ENCODE measurements around the gene MARK2.

DNA sequence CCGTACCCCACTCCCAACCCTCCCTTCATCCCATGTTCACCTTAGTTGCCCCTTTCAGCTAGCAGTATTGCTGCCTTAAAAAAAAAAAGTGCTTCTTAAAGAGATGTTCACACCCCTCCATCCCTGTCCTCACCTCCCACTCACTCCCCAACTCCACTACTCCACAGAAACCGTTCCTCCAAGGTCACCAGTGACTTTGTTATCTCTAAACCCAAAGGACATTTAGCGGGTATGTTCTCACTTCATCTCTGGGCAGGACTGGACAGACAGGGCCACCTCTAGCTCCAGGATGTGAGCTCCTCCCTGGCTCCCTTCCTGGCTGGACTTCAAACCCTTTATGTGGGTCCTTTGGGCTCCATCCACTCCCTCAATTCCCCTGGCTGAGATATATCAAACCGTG is 84.4 kb downstream of the MARK2 start:
- TF ChIP-seq SIN3A (IDR thresholded peaks at IDR 0.05; ENCODE audit: borderline replicate concordance, insufficient read depth, low read length) (no peak), TAF1 (IDR thresholded peaks at IDR 0.05; ENCODE audit: borderline replicate concordance, insufficient read depth, low read length) (no peak), POLR2AphosphoS5 (IDR thresholded peaks at IDR 0.05; ENCODE audit: low read depth, low read length) (no peak), FOXP2 (optimal IDR thresholded peaks at IDR 0.05; ENCODE audit: borderline replicate concordance, extremely low read depth, extremely low read length, insufficient read depth) (no peak)
- TF ChIP-seq, protein P1, sequence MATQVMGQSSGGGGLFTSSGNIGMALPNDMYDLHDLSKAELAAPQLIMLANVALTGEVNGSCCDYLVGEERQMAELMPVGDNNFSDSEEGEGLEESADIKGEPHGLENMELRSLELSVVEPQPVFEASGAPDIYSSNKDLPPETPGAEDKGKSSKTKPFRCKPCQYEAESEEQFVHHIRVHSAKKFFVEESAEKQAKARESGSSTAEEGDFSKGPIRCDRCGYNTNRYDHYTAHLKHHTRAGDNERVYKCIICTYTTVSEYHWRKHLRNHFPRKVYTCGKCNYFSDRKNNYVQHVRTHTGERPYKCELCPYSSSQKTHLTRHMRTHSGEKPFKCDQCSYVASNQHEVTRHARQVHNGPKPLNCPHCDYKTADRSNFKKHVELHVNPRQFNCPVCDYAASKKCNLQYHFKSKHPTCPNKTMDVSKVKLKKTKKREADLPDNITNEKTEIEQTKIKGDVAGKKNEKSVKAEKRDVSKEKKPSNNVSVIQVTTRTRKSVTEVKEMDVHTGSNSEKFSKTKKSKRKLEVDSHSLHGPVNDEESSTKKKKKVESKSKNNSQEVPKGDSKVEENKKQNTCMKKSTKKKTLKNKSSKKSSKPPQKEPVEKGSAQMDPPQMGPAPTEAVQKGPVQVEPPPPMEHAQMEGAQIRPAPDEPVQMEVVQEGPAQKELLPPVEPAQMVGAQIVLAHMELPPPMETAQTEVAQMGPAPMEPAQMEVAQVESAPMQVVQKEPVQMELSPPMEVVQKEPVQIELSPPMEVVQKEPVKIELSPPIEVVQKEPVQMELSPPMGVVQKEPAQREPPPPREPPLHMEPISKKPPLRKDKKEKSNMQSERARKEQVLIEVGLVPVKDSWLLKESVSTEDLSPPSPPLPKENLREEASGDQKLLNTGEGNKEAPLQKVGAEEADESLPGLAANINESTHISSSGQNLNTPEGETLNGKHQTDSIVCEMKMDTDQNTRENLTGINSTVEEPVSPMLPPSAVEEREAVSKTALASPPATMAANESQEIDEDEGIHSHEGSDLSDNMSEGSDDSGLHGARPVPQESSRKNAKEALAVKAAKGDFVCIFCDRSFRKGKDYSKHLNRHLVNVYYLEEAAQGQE (IDR thresholded peaks at IDR 0.05; ENCODE audit: insufficient read depth in 1 of 2, low read depth in 2 of 2, low read length in 2 of 2) = no peak
